Endometrial microvascular endothelial cells (primary cell): ENCODE measurements around the gene PRR22. TPM values are rescaled to one million over a fixed set of nuclear protein-coding genes. Genes with fewer than 3 reads are reported as not detected.

Source experiments
- in situ Hi-C: cut with HindIII; loops from 2 replicates; pipeline ENCODE4 v1.10.0; 2017; ENCODE audit warnings: low sequenced_read_pairs, low pct_unique_long_range_greater_than_20kb; ENCODE audit errors: inconsistent ontology term
- total RNA-seq: library from RNA; depleted of rRNA; stranded (reverse); fragments of >200 nt; gene quantifications from one replicate; pipeline ENCODE4 v1.2.3, GENCODE V29; 2015; ENCODE audit errors: inconsistent ontology term

The PRR22 gene
- 0.09 TPM for total RNA-seq

DNA sequence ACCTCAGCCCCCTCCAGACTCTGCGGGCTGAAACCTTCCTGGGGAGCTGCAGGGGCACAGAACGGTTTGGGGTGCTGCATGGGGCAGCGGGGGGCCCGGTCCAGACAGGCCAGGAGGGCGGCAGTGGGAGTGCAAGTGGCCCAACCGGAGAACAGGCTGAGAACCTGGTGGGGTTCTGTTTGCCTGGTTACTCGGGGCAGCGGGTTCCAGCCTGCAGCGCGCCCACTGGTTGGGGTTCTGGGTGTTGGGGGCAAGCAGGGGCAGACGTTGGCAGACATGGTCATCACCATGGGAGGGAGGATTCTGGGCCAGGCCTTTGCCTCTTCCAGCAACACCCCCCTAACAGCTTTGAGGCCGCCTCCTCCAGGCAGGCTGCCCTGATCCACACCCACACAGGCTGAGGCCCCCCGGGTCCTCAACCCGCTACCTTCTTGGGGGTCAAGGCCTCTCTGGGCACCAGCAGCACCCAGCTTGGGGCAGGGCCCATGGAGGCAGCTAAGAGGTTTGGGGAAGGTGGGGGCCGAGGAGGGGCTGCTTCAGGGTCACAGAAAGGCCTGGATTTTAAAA lies at the start of gene PRR22:
TSS of gene PRR22 (minus strand) at position 166 of the 567 bp plus-strand sequence. CDS start at position 80, 86 bp downstream.
- in situ Hi-C loops, result no loop called here

GRCh38 chr19:5832527-5833216 lies 48.1 kb upstream of the PRR22 start:
- in situ Hi-C loops, result no loop called here

- in situ Hi-C loops, result no loop called here
Measured at GRCh38 chr19:5832061-5832460, 47.5 kb upstream of the PRR22 start.

GRCh38 chr19:5831159-5831558 lies 46.6 kb upstream of the PRR22 start:
- in situ Hi-C loops, result no loop called here

- in situ Hi-C loops, result no loop called here
Measured at GRCh38 chr19:5829567-5830310, 45.2 kb upstream of the PRR22 start.

GRCh38 chr19:5828661-5829566 lies 44.4 kb upstream of the PRR22 start:
- in situ Hi-C loops, result no loop called here

DNA sequence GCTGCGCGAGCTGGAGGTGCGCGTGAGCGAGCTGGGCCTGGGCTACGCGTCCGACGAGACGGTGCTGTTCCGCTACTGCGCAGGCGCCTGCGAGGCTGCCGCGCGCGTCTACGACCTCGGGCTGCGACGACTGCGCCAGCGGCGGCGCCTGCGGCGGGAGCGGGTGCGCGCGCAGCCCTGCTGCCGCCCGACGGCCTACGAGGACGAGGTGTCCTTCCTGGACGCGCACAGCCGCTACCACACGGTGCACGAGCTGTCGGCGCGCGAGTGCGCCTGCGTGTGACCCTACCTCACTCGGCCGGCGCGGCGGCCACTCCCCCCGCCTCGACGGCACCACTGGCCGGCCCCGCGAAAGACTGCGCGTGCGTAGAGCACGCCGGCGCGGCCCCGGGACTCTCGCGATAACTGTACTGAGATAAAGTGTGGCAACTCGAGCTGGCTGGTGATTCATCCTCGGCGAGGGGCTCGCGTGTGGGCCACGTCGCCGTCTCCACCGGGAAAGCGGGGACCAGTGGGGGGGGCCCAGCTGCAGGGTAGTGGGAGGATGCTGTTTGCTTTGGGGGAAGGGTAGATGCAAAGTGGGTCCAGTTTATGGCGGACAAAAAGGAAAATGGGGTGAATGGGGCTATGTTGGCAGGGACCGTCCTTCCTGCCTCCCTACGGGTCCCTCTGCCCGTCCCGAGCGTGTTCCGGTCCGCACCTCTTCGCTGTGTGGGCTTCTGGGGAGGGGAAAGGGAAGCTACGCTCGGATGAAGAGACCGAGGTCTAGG lies 43.5 kb upstream of the PRR22 start:
- in situ Hi-C loops, result no loop called here

DNA sequence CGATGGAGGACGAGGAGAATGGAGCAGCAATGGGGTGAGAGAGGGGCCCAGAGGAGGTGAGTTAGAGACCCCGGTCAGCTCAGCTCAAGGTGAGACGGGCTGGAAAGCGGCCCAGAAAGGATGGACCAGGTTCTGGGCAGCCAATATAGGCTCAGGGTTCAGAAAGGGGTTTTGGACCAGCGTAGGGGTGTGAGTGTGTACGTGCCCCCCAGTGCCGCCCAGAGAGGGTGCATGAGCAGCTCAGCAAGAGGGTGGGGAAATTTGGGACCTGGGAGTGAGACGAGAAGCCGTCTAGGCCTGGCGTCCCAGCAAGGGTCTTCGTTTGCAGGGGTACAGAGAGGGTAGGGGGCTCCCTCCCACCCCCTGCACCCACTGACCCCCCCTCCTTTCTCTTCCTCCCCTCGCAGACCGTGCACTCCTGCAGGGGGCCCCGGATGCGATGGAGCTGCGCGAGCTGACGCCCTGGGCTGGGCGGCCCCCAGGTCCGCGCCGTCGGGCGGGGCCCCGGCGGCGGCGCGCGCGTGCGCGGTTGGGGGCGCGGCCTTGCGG lies 42.9 kb upstream of the PRR22 start:
- in situ Hi-C loops, result no loop called here

DNA sequence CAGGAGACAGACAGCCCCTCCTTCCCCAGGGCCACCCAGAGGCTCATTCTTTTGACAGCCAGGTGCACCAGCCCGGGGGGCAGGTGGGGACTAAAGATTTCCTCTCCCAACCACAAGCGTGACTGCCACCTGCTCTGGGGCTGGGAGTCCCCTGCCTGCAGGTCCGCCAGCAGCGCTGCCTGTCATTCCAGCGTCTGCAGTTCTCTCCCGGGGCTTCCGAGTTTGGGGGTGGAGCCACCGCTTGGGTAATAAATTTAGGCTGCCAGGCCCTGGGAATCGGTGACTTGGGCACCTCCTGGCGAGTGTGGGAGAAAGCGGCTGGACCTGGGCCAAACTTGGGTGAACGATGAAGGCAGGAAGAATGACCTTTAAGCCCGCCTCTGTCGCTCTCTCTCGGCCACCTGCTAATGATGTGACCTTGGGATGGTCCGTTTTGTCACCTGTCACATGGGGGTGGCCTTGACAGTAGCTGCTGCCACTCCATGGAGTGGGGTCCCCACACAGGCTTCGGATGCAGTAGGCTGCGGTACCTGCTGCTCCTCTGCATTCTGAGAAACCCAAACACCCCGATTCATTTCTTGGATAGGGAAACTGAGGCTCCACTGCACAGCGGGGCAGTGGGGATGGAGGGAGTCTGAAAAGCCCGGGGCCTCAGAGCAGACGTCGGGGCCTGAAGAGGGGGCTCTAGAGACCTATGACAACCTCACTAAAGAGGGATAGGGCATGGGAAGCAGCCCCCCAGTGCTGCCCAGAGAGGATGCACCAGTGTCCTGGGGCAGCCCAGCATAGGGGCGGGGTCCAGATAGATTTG lies 42.2 kb upstream of the PRR22 start:
- in situ Hi-C loops, result no loop called here

GRCh38 chr19:5825178-5825577 lies 40.6 kb upstream of the PRR22 start:
- in situ Hi-C loops, result no loop called here

DNA sequence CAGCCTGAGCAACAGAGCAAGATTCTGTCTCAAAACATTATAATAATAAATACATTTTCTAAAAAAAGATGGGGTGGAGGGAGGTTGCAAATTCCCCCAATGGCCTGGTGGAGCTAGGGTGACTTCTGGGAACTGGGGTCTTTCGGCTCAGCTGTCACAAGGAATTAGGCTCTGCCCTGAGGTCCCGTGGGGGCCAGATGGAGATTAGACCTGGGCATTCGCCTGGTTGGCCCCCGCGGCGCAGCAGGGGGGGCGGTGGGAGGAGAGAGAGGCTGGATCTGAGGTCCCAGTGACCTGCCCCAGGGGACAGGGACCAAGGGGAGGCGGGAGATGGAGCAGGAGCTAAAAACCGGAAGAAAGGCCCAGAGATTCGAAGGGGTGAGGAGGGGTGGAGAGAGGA lies 40.2 kb upstream of the PRR22 start:
- in situ Hi-C loops, result no loop called here

- in situ Hi-C loops, result no loop called here
Measured at GRCh38 chr19:5823579-5824281, 39.2 kb upstream of the PRR22 start.

GRCh38 chr19:5822181-5822844 lies 37.8 kb upstream of the PRR22 start:
- in situ Hi-C loops, result no loop called here

DNA sequence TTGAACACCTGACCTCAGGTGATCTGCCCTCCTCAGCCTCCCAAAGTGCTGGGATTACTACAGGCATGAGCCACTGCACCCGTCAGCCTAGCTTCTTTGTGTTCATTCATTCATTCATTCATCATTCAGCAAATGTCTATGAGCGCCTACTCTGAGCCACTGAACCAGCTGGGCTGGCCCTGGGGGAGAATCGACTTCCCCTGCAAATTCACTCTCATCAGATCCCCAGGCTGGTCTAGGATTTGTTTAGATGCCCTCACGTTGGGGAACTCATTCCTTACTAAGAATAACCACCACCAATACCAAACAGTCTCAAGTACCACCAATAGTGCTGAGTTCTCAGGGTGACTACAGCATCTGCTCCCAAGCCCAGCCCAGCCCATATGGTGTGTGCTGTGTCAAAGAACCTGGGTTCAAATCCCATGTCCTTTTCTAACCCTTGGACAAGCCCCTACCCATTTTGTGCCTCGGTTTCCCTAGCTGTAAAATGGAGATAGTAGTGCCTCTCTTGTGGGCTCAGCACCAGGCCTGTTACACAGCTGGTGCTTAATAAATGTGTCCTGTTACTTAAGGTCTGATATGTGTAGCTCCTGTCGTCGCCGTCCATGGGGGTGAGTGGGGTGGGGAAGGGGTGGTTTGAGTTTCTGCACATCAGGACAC lies 37.1 kb upstream of the PRR22 start:
- in situ Hi-C loops, result no loop called here

- in situ Hi-C loops, result no loop called here
Measured at GRCh38 chr19:5820785-5821184, 36.2 kb upstream of the PRR22 start.

- in situ Hi-C loops, result no loop called here
Measured at GRCh38 chr19:5818594-5818993, 34.0 kb upstream of the PRR22 start.
